HepG2 (cell line): ENCODE results near the gene ELAPOR1. TPM values are rescaled to one million over a fixed set of nuclear protein-coding genes. Genes with fewer than 3 reads are reported as not detected.

Experiments used
- ATF5 ChIP-seq: sonication (generic); formaldehyde crosslinking; IDR thresholded peaks from 2 replicates; pipeline ENCODE4 v1.4.0; 2020; ENCODE audit warnings: mild to moderate bottlenecking, low read depth, missing genetic modification reagents
- BATF2 ChIP-seq: sonication (generic); formaldehyde crosslinking; IDR thresholded peaks from 2 replicates; pipeline ENCODE4 v1.8.0; 2022; ENCODE audit warnings: mild to moderate bottlenecking, missing genetic modification reagents, moderate library complexity
- E2F1 ChIP-seq: sonication (generic); formaldehyde crosslinking; IDR thresholded peaks from 2 replicates; pipeline ENCODE4 v1.5.0; 2020; ENCODE audit warnings: missing genetic modification reagents
- GLMP ChIP-seq: sonication (generic); formaldehyde crosslinking; IDR thresholded peaks from 2 replicates; pipeline ENCODE4 v1.9.0; 2021; ENCODE audit warnings: missing genetic modification reagents, mild to moderate bottlenecking, borderline replicate concordance
- GMEB2 ChIP-seq: IDR thresholded peaks from 2 replicates; pipeline ENCODE4 v1.6.1; 2016; ENCODE audit warnings: missing biosample characterization, missing genetic modification reagents, low read depth
- LCORL ChIP-seq, 2 experiments: fragments of 450-650 bp in 1 of 2; sonication (generic) in 1 of 2; formaldehyde crosslinking in 1 of 2; IDR thresholded peaks; 2 replicates each; pipeline versions ENCODE4 v1.5.0 to v1.6.1; 2017 to 2020; ENCODE audit warnings: antibody characterized with exemption in 1 of 2, missing genetic modification reagents in 1 of 2
- MZF1 ChIP-seq: sonication (generic); formaldehyde crosslinking; IDR thresholded peaks from 2 replicates; pipeline ENCODE4 v1.8.1; 2023; ENCODE audit warnings: mild to moderate bottlenecking, missing genetic modification reagents, borderline replicate concordance
- REXO4 ChIP-seq: sonication (generic); formaldehyde crosslinking; IDR thresholded peaks from 2 replicates; pipeline ENCODE4 v1.8.0; 2022; ENCODE audit warnings: missing genetic modification reagents, mild to moderate bottlenecking, borderline replicate concordance
- SETDB1 ChIP-seq: sonication (generic); formaldehyde crosslinking; IDR thresholded peaks from 2 replicates; pipeline ENCODE4 v1.5.1; 2020; ENCODE audit warnings: missing genetic modification reagents, mild to moderate bottlenecking, borderline replicate concordance
- YEATS2 ChIP-seq: sonication (generic); formaldehyde crosslinking; IDR thresholded peaks from 2 replicates; pipeline ENCODE4 v1.4.0; 2020; ENCODE audit warnings: missing genetic modification reagents, borderline replicate concordance
- ZFY ChIP-seq: sonication (generic); formaldehyde crosslinking; IDR thresholded peaks from 2 replicates; pipeline ENCODE4 v1.4.0; 2020; ENCODE audit warnings: missing genetic modification reagents
- ZNF142 ChIP-seq: sonication (generic); formaldehyde crosslinking; IDR thresholded peaks from 2 replicates; pipeline ENCODE4 v1.4.0; 2020; ENCODE audit warnings: missing genetic modification reagents
- ZNF343 ChIP-seq: sonication (generic); formaldehyde crosslinking; IDR thresholded peaks from 2 replicates; pipeline ENCODE4 v1.4.0; 2020; ENCODE audit warnings: mild to moderate bottlenecking, missing genetic modification reagents
- ZNF713 ChIP-seq: sonication (generic); formaldehyde crosslinking; IDR thresholded peaks from 2 replicates; pipeline ENCODE4 v1.4.0; 2020; ENCODE audit warnings: mild to moderate bottlenecking, missing genetic modification reagents
- polyA plus RNA-seq, 8 experiments: library from polyadenylated mRNA; depleted of rRNA in 3 of 8; stranded (reverse) in 7 of 8; unstranded in 1 of 8; fragments of >200 nt; fragmentation: Illumina TruSeq in 4 of 8; extraction: Trizol in 4 of 8; gene quantifications; 2 replicates each; pipeline versions ENCODE4 v1.2.1 to v1.2.3, GENCODE V29; 2011 to 2016; ENCODE audit warnings: low read depth in 4 of 8, missing spikeins in 1 of 8, mixed read lengths in 1 of 8; ENCODE audit not compliant: insufficient read depth in 1 of 8
- total RNA-seq, 5 experiments: library from RNA; depleted of rRNA; stranded (reverse); fragments of >200 nt; fragmentation: Illumina TruSeq; extraction: Trizol; gene quantifications; 2 replicates each; pipeline ENCODE4 v1.2.3, GENCODE V29; 2016; ENCODE audit warnings: low read depth in 1 of 5

ELAPOR1 gene
- total and polyA plus RNA-seq, 2 of the 13 experiments (the other 11 are each of a cell fraction or from before 2014, with no cell fraction given): 0.13 to 0.20 TPM

- TF ChIP-seq ZNF142 (CRISPR knock-in tag) (no peak), GLMP (CRISPR knock-in tag) (no peak), ZNF343 (0 out of 2 replicates have a peak, but pooled peaks have one; percentile 43), GMEB2 (CRISPR knock-in tag) (no peak), ZNF713 (CRISPR knock-in tag) (no peak), ATF5 (no peak), REXO4 (CRISPR knock-in tag) (no peak), MZF1 (CRISPR knock-in tag) (no peak), ZFY (CRISPR knock-in tag) (peak; percentile 50; the same call in 1 of the 2 replicates), E2F1 (no peak), LCORL (IDR thresholded peaks at IDR 0.05) (no peak), LCORL (CRISPR knock-in tag; IDR thresholded peaks at IDR 0.05) (peak; percentile 71), YEATS2 (no peak), SETDB1 (CRISPR knock-in tag) (no peak), BATF2 (CRISPR knock-in tag) (no peak)
These were observed 37.5 kb downstream of the ELAPOR1 start (continued) for GRCh38 chr1:109151146-109151990.
